Endothelial cell of umbilical vein (primary cell): ENCODE data around the gene GSC2.

Experiments
- CTCF ChIP-seq, 2 donors: IDR thresholded peaks; 1 replicate in 1 of 2; 2 replicates in 1 of 2; pipeline ENCODE4 v1.5.1; 2011; ENCODE audit warnings: low read length in 2 of 2, mild to moderate bottlenecking in 2 of 2, moderate library complexity in 2 of 2, control low read depth in 1 of 2, inconsistent platforms in 1 of 2, low read depth in 1 of 2; ENCODE audit not compliant: insufficient read depth in 1 of 2; ENCODE audit errors: extremely low read depth in 1 of 2
- EZH2 ChIP-seq: IDR thresholded peaks from 2 replicates; pipeline ENCODE4 v1.6.1; 2012; ENCODE audit warnings: borderline replicate concordance, low read depth, mild to moderate bottlenecking, moderate library complexity, low read length, inconsistent platforms; ENCODE audit not compliant: severe bottlenecking
- MYC ChIP-seq: IDR thresholded peaks from one replicate; pipeline ENCODE4 v1.6.1; 2011; ENCODE audit warnings: mild to moderate bottlenecking, low read depth, low read length

- TF ChIP-seq CTCF (IDR thresholded peaks at IDR 0.05; ENCODE audit: extremely low read depth in 1 of 2, insufficient read depth in 1 of 2, low read depth in 1 of 2, low read length in 2 of 2): no peak
- no peak for TF ChIP-seq EZH2
- TF ChIP-seq MYC: no peak
Measured at GRCh38 chr22:19176175-19176643, 26.1 kb upstream of the GSC2 start.
